HG02571 (cell line): Measurements from ENCODE around the gene IFNA2.
"Not testable (repeated sequence)": the region's sequence is repeated elsewhere in the genome, so short reads cannot be mapped to it uniquely, and the experiment has no call there.

ENCODE experiments used
- ATAC-seq: cut with Tn5 transposase; IDR thresholded peaks from one replicate; pipeline ENCODE4 v1.9.1; 2021; ENCODE audit warnings: mild to moderate bottlenecking, moderate library complexity; ENCODE audit not compliant: unreplicated experiment

Gene IFNA2

DNA sequence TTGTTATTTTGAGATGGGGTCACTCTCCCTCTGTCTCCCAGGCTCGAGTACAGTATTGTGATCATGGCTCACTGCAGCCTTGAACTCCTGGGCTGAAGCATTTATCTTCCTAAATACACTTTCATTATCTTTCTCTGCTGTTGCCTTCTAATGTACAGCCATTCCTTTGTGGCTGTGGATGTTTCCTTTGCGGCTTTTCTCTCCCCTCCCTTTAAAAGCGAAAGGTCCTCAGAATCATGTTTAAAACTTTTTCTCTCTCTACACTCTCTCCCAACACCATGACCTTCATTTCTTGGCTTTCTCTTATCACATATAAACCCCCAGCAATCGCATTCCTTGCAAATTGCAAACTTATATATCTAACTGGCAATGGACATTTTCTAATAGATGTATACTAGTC is 1.6 kb downstream of the IFNA2 start:
- ATAC-seq = no peak

DNA sequence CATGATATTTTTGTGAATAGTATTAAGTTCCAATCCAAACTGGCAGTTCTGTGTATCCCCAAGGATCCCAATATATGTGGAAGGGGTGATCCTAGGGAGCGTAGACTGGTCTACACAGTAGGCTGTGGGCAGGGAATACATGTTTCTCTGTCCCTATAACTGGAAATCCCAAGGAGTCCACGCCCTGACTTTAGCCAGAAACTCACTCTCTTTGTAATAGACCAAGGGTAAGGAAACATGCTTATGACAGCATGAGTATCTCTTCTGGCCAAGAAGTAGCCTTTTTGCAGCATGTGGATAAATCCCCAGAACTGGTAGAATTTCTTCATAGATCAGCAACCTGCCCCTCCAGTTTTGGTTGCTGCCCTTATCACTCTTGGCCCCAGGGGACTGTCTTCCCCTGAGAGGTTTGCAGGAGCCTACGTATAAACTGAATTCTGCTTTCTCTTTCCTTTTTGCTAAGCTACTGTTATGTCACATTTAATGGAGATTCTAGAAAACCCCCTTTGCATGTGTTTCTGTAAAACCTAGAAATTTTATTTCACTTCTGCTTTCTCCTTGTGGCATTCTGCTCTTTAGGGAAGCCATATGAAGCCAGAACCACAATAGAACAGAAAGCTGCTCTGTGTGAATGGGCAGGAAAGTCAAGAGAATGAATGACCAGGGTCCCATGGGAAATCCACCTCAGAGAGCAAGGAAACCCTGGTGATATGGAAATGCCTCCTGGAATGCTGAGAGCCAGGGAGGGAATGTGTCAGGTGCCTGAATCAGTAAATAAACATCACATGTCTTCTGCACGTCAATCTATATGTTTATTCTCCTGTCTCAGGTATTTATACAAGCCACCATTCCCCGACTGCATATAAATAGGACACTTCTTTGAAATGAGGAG is 3.5 kb downstream of the IFNA2 start:
- peak; percentile 99 for ATAC-seq

DNA sequence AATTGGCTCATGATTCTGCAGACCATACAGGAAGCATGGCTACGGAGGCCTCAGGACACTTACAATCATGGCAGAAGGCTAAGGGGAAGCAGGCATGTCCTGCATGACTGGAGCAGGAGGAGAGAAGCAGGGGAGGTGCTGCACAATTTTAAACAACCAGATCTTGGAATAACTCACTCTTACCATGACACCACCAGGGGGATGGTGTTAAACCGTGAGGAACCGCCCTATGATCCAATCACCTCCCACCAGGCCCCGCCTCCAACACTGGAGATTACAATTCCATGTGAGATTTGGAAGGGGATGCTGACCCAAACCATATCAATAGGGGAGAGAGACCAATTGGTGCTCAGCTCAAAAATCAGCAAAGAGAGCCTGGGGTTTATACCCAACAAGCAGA is 13.7 kb downstream of the IFNA2 start:
- ATAC-seq = not testable (repeated sequence)

DNA sequence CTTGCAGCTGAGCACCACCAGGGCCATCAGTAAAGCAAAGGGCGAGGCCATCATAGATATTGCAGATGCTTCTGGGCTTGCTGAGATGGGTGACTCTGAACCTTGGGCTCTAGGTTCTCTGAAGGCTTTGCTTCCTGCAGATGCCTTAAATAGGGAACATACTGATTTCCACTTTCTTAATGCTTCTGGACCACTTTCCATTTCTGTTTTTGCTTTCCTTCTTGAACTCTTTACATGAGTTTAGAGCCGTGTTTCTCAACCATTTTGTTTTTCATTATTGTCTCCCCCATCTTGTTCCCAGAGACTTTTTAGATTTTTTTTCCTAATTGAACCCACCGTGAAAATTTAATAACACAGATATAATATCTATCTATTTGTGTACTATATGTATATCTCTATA is 17.2 kb downstream of the IFNA2 start, which contains the start of gene IFNA13:
Gene IFNA13, minus strand, starts transcription at position 101 of the 400 bp plus-strand sequence. Its CDS starts 47 bp downstream, at position 54.
- no peak for ATAC-seq

DNA sequence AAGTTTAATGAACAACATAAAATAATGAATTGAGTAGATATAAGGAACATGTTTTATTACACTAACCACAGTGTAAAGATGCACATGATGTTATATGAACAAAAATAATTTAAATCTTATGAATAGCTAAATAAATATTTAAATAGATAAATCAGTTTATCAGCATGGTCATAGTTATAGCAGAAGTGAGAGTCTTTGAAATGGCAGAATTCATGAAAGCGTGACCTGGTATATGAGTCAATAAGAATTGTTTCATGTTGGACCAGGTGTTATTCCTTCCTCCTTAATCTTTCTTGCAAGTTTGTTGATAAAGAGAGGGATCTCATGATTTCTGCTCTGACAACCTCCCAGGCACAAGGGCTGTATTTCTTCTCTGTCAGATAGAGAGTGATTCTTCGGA is 18.0 kb downstream of the IFNA2 start:
- not testable (repeated sequence) for ATAC-seq

DNA sequence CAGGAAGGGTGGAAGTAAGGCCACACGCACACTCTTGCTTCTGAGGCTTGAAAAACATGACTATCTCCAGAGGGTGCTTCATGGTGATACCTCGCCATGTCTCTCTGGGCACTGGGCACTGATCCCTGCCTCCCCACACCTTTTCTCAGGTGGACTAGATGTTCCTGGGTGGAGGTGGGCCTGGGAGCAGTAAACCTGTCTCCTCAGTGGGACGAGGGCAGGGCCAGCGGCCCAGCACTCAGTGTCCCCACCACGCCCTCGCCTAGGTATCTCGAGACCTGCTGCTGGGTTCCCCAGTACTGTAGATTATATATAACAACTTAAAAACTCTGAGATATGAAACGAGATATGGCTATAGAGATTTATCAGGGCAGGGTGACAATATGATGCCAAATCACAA is 22.9 kb downstream of the IFNA2 start:
- no peak for ATAC-seq

DNA sequence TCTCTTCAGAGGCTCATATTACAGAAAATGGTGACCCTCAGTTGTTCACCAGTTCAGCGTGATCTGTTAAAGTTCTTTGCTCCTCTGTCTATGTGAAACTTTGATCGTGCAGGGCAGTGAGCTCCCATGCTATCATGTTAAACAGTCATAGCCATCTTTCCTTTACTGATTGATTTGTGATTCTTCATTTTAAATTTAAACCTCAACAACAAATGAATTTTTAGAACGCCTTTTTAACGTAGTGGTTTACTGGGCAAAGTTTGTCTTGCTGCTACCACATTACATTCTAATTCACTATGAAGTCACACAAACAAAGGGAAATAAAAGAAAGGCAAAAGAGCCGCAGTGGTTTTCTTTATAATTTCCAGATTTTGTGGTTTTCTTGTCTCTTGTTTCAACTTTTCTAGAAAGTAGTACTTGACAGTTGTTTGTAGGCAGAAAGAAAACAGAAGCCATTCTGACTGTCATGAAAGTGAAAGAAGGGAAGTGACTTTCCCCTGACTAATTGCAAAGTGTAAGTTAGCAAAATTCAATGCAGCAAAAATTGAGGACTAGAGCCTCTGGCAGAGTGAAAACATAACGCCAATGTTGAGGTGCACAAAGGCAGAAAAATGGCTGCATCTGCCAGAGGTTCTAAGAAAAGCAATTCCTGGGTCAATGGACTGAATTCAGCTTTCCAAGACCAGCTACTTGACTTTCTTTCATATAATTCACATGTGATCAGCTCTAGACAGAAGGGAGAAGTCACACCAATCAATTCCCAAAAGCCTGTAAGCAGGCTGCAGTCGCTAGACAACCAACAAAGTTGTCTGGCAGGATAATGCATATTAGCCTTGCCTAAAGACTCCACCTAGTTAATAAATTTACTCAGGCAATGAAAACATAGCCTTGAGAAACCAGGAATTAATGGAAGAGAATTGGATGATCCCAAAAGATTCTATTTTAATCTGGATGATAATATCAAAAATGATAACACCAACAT is 27.4 kb downstream of the IFNA2 start:
- peak; percentile 91 for ATAC-seq

DNA sequence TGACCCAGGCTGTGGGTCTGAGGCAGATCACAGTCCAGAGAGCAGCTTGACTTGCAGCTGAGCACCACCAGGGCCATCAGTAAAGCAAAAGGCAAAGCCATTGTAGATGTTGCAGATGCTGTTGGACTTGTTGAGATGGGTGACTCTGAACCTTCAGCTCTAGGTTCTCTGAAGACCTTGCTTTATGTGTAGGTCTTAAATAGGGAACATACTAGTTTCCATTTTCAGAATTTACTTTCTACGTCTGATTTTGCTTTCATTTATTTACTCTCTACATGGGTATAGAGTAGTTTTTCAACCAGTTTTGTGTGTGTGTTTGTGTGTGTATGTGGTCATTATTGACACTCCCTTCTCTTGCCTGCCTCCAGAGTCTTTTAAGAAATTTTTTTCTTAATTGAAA is 34.4 kb downstream of the IFNA2 start, which contains the start of gene IFNA6:
Gene IFNA6, minus strand, starts transcription at position 101 of the 400 bp plus-strand sequence. Its CDS starts 0 bp downstream, at position 101.
- ATAC-seq = no peak

DNA sequence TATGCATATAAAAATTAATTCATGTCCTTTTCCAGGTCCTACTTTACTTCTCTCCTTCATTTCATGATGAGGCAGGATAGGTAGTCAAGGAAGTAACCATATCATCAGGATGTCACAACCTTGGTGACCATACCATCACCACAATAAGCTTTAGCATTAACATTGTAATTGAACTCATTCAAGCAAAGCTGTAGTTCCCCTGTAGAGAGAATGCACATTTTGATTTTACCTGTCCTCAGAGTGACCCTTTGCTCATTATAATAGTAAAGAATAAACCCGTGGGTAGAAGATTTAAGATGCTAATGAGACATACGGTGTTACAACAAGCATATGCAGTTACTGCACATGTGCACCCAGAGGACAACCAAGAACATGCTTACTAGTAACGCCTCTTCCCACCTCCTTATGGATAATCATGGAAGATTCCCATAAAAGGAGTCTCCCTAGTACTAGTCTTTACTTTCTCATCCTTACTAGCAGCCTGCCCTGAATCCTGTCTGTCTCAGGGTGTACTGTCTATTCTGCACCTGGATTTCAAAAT is 36.7 kb downstream of the IFNA2 start:
- no peak for ATAC-seq

DNA sequence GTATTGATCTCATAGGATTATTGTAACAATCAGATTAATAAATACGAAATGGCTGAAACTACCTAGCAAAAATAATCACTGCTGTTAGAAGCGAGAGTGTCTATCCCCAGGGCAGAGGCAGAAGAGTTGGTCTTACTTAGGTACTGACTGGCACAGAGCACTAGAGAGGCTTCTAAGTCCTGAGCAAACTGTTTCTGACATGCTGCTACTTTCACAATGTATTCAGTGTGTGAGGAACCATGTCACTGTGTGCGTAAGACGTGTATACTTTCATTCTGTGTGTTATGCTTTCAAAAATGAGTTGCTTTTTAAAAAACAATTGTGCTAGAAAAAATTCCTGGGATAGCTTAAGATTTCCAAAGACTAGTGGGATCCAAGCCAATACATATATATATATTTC is 44.5 kb downstream of the IFNA2 start:
- no peak for ATAC-seq

DNA sequence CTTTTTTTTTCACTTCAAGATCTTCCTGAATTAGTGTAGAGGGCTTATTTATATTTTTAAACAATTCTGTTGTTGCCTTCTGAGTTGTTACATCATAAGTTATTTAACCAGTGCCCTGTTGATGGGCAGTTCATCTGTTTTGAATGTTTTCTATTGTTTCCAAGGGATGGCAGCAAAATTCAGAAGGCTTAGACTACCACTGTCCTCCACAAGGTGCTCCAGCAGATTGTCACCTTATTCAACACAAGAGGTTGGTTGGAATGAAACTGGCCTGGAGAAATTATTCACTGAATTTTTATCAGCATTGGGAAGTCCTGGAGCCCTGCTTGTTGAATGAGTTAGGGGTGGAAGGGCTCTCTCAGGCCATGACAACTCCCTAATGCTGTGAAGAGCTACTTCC is 48.7 kb downstream of the IFNA2 start:
- ATAC-seq = no peak

DNA sequence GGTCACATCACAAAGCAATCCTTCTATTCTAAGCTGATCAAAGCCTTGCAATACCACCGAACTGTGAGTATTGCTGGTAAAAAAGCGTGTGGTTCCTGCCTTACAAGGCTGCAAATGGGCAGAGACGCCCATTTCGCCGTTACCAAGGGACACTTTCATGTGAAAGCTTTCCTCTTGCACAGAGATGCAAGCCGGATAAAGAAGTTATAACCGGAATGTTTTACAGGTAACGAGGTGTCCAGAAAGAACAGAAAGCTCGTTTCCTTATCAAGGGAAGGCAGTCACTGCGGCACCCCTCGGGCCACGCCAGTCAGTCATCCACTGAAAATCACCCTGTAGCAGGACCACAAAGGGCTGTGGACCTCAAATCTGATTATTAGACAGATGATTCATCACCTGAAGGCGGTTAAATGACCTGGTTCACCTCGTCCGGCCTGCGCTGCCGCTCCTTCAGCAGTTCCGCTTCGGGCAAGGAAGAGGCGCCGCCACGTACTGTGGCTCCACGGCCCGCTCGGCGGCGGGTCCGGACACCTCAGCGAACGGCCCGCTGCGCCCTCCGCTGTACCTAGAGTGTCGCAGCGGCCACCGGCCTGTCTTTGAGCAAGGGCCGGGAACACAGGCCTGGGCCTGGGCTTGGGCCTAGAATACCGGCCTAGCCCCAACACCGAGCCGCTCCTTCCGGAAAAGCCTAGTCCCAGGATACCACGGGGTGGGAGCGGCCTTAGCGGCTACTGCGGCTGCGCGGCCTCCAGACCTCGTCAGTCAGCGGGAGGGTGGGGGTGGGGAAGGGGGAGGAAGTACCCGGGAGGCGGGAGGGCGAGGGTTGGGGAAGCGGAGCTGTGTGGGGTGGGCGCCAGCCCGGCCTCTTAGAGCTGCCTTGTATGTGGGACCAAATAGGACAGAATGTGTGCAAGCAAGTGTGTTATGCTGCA is 50.2 kb downstream of the IFNA2 start, which contains the start of gene KLHL9:
Gene KLHL9, minus strand, starts transcription at position 704 of the 932 bp plus-strand sequence. Its CDS starts 545 bp downstream, at position 159.
- peak; percentile 88 for ATAC-seq
